ENCODE data around the gene RAI14.

Gene RAI14

DNA sequence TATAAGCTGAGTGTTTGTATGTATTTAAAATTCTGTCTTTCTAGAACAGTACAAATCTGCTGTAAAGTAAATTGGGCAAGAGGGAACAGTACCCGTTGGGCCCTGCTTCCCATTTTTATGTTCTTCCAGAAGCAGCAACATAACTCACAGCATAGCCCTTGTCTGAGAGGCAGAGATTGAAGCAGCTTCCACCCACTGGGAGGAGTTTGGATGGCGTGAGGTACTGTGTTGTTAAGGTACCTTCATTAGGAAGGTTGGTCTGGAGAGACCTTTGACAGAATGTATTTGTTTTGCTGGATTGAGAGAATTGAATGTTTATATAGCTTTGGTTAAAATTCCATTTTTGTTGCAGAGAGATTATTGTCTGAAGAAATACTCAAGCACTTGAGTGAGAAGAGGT, 24.8 kb downstream of the RAI14 start:
- H3K4me3 ChIP-seq (ENCODE audit: low read length): no peak overlapping the region
- H3K9ac ChIP-seq (ENCODE audit: low read length): no peak overlapping the region
- no peaks in the 10 kb centered on the region for H3K36me3 ChIP-seq (replicated peaks; ENCODE audit: insufficient read depth, low read length)
- H3K4me2 ChIP-seq (ENCODE audit: low read depth, low read length): no peak overlapping the region
- no peaks in the 10 kb centered on the region for H3F3A ChIP-seq (ENCODE audit: insufficient read depth, low read length)
- H4K20me1 ChIP-seq (ENCODE audit: insufficient read depth, low read length): no peaks in the 10 kb centered on the region
- no peak overlapping the region for H2AFZ ChIP-seq (ENCODE audit: low read length)
- no peaks in the 10 kb centered on the region for H3K4me1 ChIP-seq (ENCODE audit: low read length)
- TF ChIP-seq, protein P1, sequence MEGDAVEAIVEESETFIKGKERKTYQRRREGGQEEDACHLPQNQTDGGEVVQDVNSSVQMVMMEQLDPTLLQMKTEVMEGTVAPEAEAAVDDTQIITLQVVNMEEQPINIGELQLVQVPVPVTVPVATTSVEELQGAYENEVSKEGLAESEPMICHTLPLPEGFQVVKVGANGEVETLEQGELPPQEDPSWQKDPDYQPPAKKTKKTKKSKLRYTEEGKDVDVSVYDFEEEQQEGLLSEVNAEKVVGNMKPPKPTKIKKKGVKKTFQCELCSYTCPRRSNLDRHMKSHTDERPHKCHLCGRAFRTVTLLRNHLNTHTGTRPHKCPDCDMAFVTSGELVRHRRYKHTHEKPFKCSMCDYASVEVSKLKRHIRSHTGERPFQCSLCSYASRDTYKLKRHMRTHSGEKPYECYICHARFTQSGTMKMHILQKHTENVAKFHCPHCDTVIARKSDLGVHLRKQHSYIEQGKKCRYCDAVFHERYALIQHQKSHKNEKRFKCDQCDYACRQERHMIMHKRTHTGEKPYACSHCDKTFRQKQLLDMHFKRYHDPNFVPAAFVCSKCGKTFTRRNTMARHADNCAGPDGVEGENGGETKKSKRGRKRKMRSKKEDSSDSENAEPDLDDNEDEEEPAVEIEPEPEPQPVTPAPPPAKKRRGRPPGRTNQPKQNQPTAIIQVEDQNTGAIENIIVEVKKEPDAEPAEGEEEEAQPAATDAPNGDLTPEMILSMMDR (IDR thresholded peaks at IDR 0.05; ENCODE audit: low read length): no peak
- no peak for TF ChIP-seq EZH2phosphoT487 (IDR thresholded peaks at IDR 0.05; ENCODE audit: low read length)
- no peak for TF ChIP-seq EZH2 (optimal IDR thresholded peaks at IDR 0.05; ENCODE audit: low read depth, low read length)
- no peak overlapping the region for H3K27ac ChIP-seq (ENCODE audit: low read length)
- DNase-seq: no peak
- H3K79me2 ChIP-seq (ENCODE audit: low read length): peaks cover 7% of the 10 kb centered on the region; the same call in 1 of the 2 replicates
- no peaks in the 10 kb centered on the region for H3K27me3 ChIP-seq (replicated peaks; ENCODE audit: insufficient read depth, low read length)
- no peaks in the 10 kb centered on the region for H3K9me2 ChIP-seq (replicated peaks; ENCODE audit: insufficient read depth, low read length)
- H3K9me3 ChIP-seq (replicated peaks; ENCODE audit: insufficient read depth, low read length): no peaks in the 10 kb centered on the region

DNA sequence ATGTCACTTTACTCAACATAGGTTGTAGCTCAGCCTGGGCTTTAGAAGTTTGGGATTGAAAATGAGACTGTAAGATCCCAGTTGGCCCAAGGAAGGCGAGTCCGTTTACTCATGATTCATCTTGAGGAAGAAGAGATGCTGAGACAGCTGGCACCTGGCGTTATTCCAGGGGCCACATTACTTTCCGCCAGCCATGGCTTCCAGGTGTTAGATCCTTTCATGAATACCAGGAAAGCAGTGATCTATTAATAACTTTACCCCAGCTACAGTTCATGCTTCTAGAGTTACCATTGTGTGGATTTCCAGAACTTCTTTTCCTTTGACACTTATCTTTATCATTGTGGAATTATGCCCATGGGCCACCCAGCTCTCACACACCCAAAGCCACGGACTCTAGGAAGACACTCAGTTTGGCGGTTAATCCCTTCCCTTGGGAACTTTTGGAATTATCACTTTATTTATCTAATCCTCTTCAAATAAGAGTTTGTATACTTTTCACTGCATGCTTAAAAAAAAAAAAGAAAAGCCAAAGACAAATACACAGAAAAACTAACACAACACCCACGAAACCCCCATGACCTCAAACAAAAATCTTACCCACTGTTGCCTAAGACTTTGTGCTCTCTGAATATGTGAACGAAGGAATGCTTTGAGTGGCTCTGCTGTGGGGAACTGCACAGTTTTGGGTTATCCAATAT, 26.9 kb downstream of the RAI14 start:
- TF ChIP-seq EZH2phosphoT487 (IDR thresholded peaks at IDR 0.05; ENCODE audit: low read length) (no peak), EZH2 (optimal IDR thresholded peaks at IDR 0.05; ENCODE audit: low read depth, low read length) (no peak)
- TF ChIP-seq, protein P1 (IDR thresholded peaks at IDR 0.05; ENCODE audit: low read length): no peak
- no peaks in the 10 kb centered on the region for H3K9me2 ChIP-seq (replicated peaks; ENCODE audit: insufficient read depth, low read length)
- H3K27ac ChIP-seq (ENCODE audit: low read length): no peak overlapping the region
- no peaks in the 10 kb centered on the region for H3K27me3 ChIP-seq (replicated peaks; ENCODE audit: insufficient read depth, low read length)
- peaks cover 7% of the 10 kb centered on the region; the same call in 1 of the 2 replicates for H3K79me2 ChIP-seq (ENCODE audit: low read length)
- no peaks in the 10 kb centered on the region for H4K20me1 ChIP-seq (ENCODE audit: insufficient read depth, low read length)
- H3K9me3 ChIP-seq (replicated peaks; ENCODE audit: insufficient read depth, low read length): no peaks in the 10 kb centered on the region
- H3F3A ChIP-seq (ENCODE audit: insufficient read depth, low read length): no peaks in the 10 kb centered on the region
- no peak overlapping the region for H2AFZ ChIP-seq (ENCODE audit: low read length)
- no peak overlapping the region for H3K4me3 ChIP-seq (ENCODE audit: low read length)
- H3K36me3 ChIP-seq (replicated peaks; ENCODE audit: insufficient read depth, low read length): no peaks in the 10 kb centered on the region
- H3K4me2 ChIP-seq (ENCODE audit: low read depth, low read length): no peak overlapping the region
- H3K9ac ChIP-seq (ENCODE audit: low read length): no peak overlapping the region
- no peak for DNase-seq
- no peaks in the 10 kb centered on the region for H3K4me1 ChIP-seq (ENCODE audit: low read length)

DNA sequence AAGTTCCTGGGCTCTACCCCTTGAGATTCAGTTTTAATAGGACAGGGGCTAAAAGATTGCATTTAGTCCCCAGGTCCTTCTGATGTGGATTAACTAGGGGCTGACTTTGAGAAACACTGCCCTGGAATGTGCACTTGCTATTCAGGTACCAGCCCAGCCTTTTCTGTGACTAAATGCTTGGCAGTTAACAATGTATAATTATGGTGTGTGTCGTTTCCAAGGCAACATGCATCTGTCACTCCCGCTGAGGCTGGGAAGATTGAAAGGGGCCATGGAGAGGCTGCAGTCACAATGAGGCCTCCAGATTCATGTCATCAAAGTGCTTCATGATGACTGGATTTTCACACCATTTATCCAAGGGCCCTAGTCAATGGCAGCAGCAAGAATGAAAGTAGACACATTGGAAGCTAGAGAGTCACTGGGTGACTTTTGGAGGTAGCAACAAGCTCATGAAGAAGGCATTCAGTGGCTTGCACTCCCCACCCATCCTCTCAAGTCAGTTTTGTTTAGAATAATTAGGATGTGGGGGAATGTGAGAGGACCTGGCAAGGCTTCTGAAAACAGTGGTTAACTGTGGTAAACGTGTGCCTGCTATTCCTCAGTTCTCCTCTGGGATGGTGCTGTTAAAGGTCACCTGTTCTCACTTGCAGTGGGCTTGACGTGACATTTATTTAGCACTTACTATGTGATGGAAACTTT, 28.3 kb downstream of the RAI14 start:
- H3K27ac ChIP-seq (ENCODE audit: low read length): no peak overlapping the region
- no peaks in the 10 kb centered on the region for H3K79me2 ChIP-seq (ENCODE audit: low read length)
- no peaks in the 10 kb centered on the region for H3K4me1 ChIP-seq (ENCODE audit: low read length)

More for the DNA sequence above, 28.3 kb downstream of the RAI14 start:
- H3K9me3 ChIP-seq (replicated peaks; ENCODE audit: insufficient read depth, low read length): no peaks in the 10 kb centered on the region
- H3K27me3 ChIP-seq (replicated peaks; ENCODE audit: insufficient read depth, low read length): no peaks in the 10 kb centered on the region
- DNase-seq: no peak
- no peaks in the 10 kb centered on the region for H4K20me1 ChIP-seq (ENCODE audit: insufficient read depth, low read length)
- TF ChIP-seq, protein P1 (IDR thresholded peaks at IDR 0.05; ENCODE audit: low read length): no peak
- TF ChIP-seq EZH2phosphoT487 (IDR thresholded peaks at IDR 0.05; ENCODE audit: low read length) (no peak), EZH2 (optimal IDR thresholded peaks at IDR 0.05; ENCODE audit: low read depth, low read length) (no peak)
- H3K36me3 ChIP-seq (replicated peaks; ENCODE audit: insufficient read depth, low read length): no peaks in the 10 kb centered on the region
- H2AFZ ChIP-seq (ENCODE audit: low read length): no peak overlapping the region
- H3K9ac ChIP-seq (ENCODE audit: low read length): no peak overlapping the region
- H3K9me2 ChIP-seq (replicated peaks; ENCODE audit: insufficient read depth, low read length): no peaks in the 10 kb centered on the region
- no peak overlapping the region for H3K4me2 ChIP-seq (ENCODE audit: low read depth, low read length)
- H3K4me3 ChIP-seq (ENCODE audit: low read length): no peak overlapping the region
- H3F3A ChIP-seq (ENCODE audit: insufficient read depth, low read length): no peaks in the 10 kb centered on the region

Data from MM.1S (cell line).